NAMALWA (cell line): ENCODE data around the gene MAP4.
"Not testable (repeated sequence)": the region's sequence is repeated elsewhere in the genome, so short reads cannot be mapped to it uniquely, and the experiment has no call there.

Source experiments
- DNase-seq: peaks from one replicate; pipeline ENCODE4 v3.0.0-alpha.2; 2015; ENCODE audit warnings: low spot score

MAP4 gene

GRCh38 chr3:47896736-47897135 is 119.5 kb downstream of the MAP4 start:
- no peak for DNase-seq

GRCh38 chr3:47895241-47895640 is 121.0 kb downstream of the MAP4 start:
- DNase-seq = no peak

- no peak for DNase-seq
Observed at GRCh38 chr3:47892286-47893040, 123.8 kb downstream of the MAP4 start.

- no peak for DNase-seq
Observed at GRCh38 chr3:47891613-47892005, 124.6 kb downstream of the MAP4 start.

GRCh38 chr3:47890828-47891612 is 125.2 kb downstream of the MAP4 start:
- DNase-seq = no peak

GRCh38 chr3:47890126-47890827 is 125.9 kb downstream of the MAP4 start:
- DNase-seq = no peak

GRCh38 chr3:47888986-47889757 is 127.0 kb downstream of the MAP4 start:
- no peak for DNase-seq

GRCh38 chr3:47887991-47888390 is 128.2 kb downstream of the MAP4 start:
- not testable (repeated sequence) for DNase-seq

GRCh38 chr3:47885168-47885567 is 131.0 kb downstream of the MAP4 start:
- DNase-seq = no peak

GRCh38 chr3:47884603-47885002 is 131.6 kb downstream of the MAP4 start:
- no peak for DNase-seq

GRCh38 chr3:47882338-47882737 is 133.9 kb downstream of the MAP4 start:
- no peak for DNase-seq

- DNase-seq = no peak
Observed at GRCh38 chr3:47877719-47878118, 138.5 kb downstream of the MAP4 start.

- DNase-seq = no peak
Observed at GRCh38 chr3:47877290-47877689, 138.9 kb downstream of the MAP4 start.

GRCh38 chr3:47874913-47875312 is 141.3 kb downstream of the MAP4 start:
- no peak for DNase-seq

- no peak for DNase-seq
Observed at GRCh38 chr3:47874438-47874837, 141.8 kb downstream of the MAP4 start.

- no peak for DNase-seq
Observed at GRCh38 chr3:47872916-47873315, 143.3 kb downstream of the MAP4 start.

- no peak for DNase-seq
Observed at GRCh38 chr3:47871389-47871788, 144.8 kb downstream of the MAP4 start.

GRCh38 chr3:47870702-47871260 is 145.4 kb downstream of the MAP4 start:
- DNase-seq = no peak

GRCh38 chr3:47870156-47870555 is 146.1 kb downstream of the MAP4 start:
- DNase-seq = no peak

- DNase-seq = no peak
Observed at GRCh38 chr3:47868306-47868705, 147.9 kb downstream of the MAP4 start.

- no peak for DNase-seq
Observed at GRCh38 chr3:47867451-47868044, 148.7 kb downstream of the MAP4 start.
